GM21360 (cell line): ENCODE results near the gene GRIP2.

Source experiments
- ATAC-seq: cut with Tn5 transposase; IDR thresholded peaks from one replicate; pipeline ENCODE4 v1.9.1; 2021; ENCODE audit warnings: mild to moderate bottlenecking, moderate library complexity; ENCODE audit not compliant: unreplicated experiment

Gene GRIP2

GRCh38 chr3:14539742-14540491 is at the start of gene GRIP2:
GRIP2 (minus strand) TSS chr3:14540342; CDS start chr3:14540308, 34 bp downstream.
- no peak for ATAC-seq

- ATAC-seq, result no peak
Measured at GRCh38 chr3:14588425-14589112, 48.4 kb upstream of the GRIP2 start.

- no peak for ATAC-seq
Measured at GRCh38 chr3:14587740-14588360, 47.7 kb upstream of the GRIP2 start.

DNA sequence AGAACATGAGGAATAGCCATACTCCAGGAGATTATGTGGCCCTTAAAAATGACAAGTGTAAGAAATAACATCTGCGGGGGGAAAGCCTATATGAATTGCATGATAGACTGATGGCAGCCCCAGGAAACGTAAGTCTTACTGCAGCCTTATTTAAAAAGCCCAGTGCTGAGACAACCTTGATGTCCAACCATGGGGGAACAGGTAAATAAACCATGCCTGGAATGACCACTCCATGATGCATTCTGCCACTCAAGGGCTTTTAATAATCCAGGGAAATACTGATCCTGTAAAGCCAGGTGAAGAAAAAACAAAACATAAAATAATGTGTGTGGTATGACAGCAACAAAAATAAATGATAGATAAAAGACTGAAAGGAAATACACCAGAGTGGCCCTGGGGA is 46.5 kb upstream of the GRIP2 start:
- no peak for ATAC-seq

DNA sequence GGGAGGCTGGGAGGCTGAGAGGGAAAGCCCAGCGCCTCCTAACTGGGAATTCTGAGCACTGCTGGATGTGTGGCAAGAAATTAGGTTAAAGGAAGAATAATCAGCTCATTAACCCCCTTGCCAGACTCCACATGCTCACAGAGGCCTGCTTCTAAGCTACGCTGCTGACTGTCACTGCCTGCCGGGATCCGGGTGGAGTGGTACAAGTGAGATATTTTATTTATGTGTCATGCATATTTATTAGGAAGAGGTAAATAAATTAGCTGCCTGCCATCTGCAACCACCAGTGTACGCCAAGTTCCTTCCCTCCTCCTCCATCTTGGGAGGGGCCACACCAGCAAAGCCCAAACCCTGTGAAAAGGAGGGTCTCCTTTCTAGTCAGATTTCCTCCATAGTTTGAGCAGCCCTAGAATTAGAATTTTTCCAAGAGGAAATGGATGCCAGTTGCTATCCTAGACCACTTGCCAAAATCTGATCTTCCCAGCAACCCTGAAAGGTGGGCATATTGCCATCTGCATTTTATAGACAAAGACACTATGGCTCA is 43.5 kb upstream of the GRIP2 start:
- no peak for ATAC-seq

- no peak for ATAC-seq
Measured at GRCh38 chr3:14582045-14582410, 41.9 kb upstream of the GRIP2 start.

- ATAC-seq, result no peak
Measured at GRCh38 chr3:14581334-14582044, 41.3 kb upstream of the GRIP2 start.

GRCh38 chr3:14577897-14578296 is 37.8 kb upstream of the GRIP2 start:
- ATAC-seq, result no peak

DNA sequence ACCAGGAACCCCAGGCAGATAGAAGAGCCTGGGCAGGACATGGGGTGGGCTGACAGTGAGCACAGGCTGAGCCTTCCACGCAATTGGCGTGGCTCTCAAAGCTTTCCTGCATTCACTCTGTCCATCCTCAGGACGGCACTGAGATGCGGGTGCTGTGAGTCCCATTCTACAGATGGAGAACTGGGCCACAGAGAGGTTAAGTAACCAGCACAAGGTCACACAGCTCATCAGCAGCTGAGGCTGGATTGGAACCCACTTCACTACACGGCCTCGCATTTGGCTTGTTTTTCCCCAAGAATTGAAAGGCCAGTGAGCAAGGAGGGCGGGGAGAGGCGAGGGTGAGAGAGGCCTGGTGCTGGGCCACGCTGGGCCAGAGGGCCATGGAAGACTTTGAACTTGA is 36.0 kb upstream of the GRIP2 start:
- ATAC-seq, result no peak

GRCh38 chr3:14574183-14574582 is 34.0 kb upstream of the GRIP2 start:
- no peak for ATAC-seq

DNA sequence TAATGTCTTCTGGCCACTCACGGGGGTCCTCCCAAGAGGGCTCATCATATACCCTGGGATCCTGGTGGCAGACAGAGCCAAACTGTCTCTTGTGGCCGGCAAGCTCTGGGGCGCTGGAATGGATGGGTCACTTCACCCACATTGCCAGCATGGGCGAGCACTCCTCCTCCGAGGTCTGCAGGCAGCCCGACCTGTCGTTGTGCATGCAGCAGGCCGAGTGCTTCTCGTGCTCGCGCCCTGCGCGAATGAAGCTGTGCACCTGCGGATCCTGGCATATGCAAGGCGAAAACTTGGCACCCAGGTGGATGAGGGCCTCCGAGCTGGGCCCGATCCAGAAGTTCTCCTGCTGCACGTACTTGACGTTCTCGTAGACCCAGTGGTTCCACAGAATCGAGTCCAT is 33.6 kb upstream of the GRIP2 start:
- no peak for ATAC-seq

DNA sequence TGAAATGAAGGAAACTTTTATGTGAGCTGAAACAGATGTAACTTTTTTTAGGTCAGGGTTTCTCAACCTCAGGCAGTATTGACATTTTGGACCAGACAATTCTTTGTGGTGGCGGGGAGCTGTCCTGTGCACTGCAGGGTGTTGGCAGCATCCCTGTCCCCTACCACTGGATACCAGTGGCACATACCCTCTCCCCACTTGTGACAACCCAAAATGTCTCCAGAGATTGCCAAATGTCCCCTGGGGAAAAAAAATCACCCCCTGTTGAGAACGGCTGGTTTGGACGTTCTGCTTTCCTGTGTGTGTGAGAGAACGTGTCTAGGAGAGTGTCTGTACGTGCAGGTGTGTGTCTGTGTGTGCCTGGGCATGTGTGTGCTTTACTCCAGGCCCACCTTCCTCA is 30.7 kb upstream of the GRIP2 start:
- ATAC-seq, result no peak

DNA sequence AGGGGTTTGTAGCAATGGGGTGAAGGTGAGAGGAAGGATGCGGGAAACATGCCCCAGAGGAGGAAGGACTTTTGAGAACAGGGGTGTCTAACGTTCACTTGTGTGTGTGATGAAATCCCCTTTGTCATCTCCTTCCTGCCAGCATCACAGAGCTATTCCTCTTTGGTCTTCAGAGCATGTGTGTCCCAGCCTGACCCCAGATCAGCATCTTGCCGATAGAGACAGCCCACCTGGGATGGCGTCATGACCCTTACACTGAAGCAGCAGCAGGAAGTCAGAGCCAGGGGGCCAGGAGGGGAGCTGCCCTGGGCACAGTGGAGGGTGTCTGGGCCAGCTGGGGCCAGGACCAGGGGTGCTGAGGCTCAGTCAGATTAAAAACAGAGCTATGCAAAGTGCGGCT is 29.9 kb upstream of the GRIP2 start:
- no peak for ATAC-seq

DNA sequence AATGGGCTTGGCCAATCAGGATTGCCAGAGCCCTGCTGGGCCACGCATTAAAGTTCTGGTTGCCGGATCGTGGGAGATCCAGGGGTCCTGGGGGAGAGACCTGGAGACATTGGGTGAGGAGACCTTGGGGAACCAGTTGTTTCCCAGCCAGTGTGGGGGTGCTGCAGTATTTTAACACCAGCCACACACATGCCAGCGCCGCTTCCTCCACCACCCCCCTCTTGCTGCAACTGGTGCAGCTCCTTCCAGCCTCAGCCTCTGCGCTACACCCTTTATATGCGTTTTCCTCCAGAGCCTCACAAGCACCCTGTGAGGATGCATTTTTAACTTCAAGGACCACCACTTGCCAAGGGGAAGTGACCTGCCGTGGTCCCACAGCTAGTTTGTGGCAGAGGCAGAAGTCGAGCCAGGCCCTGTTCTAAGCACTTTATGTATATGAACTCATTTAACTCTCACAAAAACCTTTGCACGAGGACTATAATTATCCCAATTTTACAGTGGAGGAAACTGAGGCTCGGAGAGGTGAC is 29.4 kb upstream of the GRIP2 start:
- ATAC-seq, result no peak

GRCh38 chr3:14568269-14568668 is 28.1 kb upstream of the GRIP2 start:
- ATAC-seq, result no peak

GRCh38 chr3:14566812-14567211 is 26.7 kb upstream of the GRIP2 start:
- ATAC-seq, result no peak

- no peak for ATAC-seq
Measured at GRCh38 chr3:14565868-14566588, 25.9 kb upstream of the GRIP2 start.

DNA sequence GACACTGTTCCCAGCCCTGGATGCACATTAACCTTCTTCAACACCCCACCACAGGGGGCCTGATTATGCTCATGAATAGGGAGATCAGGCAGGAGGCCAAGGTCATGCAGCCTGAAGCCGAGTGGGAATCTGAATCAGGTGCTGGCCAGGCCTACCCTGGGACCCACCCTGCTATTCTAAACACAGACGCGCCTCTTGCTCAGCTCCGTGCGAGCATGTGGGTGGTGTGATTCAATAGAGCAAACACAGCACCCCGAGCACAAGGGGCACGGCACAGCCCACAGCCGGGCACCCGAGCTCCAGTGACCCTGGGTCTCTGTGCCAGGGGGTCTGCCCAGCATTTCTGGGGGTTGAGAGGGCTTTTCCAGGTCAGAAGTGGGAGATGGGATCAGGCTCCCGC is 24.6 kb upstream of the GRIP2 start:
- no peak for ATAC-seq

GRCh38 chr3:14563946-14564539 is 23.9 kb upstream of the GRIP2 start:
- ATAC-seq, result no peak
